A549 (cell line): ENCODE data around the gene PTPRCAP. TPM values are rescaled to one million over a fixed set of nuclear protein-coding genes. Genes with fewer than 3 reads are reported as not detected.
"Not testable (repeated sequence)": the region's sequence is repeated elsewhere in the genome, so short reads cannot be mapped to it uniquely, and the experiment has no call there.

Experiments
- ATAC-seq, 2 experiments: fragments of 200-7000 bp in 1 of 2; fragments of >200 bp in 1 of 2; cut with Nextera tagmentation in 1 of 2; cut with Tn5 transposase in 1 of 2; 3 replicates each; pipeline versions ENCODE4 v1.8.0 to v1.9.1; 2018 to 2020; ENCODE audit warnings: mild to moderate bottlenecking in 1 of 2, moderate library complexity in 1 of 2
- CTCF ChIA-PET: fragments of 300-600 bp; sonication (Branson Sonifier 250); formaldehyde crosslinking; extraction: SDS; loops from one replicate; lab custom pipeline; 2021; ENCODE audit warnings: antibody characterized with exemption, inconsistent platforms; lab: Yijun Ruan, JAX
- POLR2A ChIA-PET: fragments of 350-600 bp; formaldehyde crosslinking; extraction: SDS; loops from one replicate; lab custom pipeline; 2021; ENCODE audit warnings: antibody characterized with exemption, inconsistent platforms; lab: Yijun Ruan, JAX
- DNase-seq, 2 experiments: peaks; one replicate each; pipeline versions ENCODE4 v3.0.0 to v3.0.0-alpha.2; 2011 to 2016; ENCODE audit warnings: low read depth in 1 of 2, low spot score in 1 of 2
- FAIRE-seq: peaks from 2 replicates; lab custom pipeline; 2011; peaks lifted over from hg19 to GRCh38; lab: Jason Lieb, UNC
- H3K27ac ChIP-seq, 2 experiments: fragments of >200 bp; sonication (Bioruptor Twin); formaldehyde crosslinking; 3 replicates each; pipeline ENCODE4 v1.5.1; 2016 to 2017
- H3K4me1 ChIP-seq: fragments of >200 bp; sonication (Bioruptor Twin); formaldehyde crosslinking; 3 replicates; pipeline ENCODE4 v1.6.1; 2016
- H3K4me2 ChIP-seq: fragments of >200 bp; sonication (Bioruptor Twin); formaldehyde crosslinking; 3 replicates; pipeline ENCODE4 v1.6.1; 2016
- H3K4me3 ChIP-seq: fragments of >200 bp; sonication (Bioruptor Twin); formaldehyde crosslinking; 3 replicates; pipeline ENCODE4 v1.5.1; 2016
- H3K9me3 ChIP-seq: fragments of >200 bp; sonication (Bioruptor Twin); formaldehyde crosslinking; 3 replicates; pipeline ENCODE4 v1.6.1; 2016
- CBX2 ChIP-seq: fragments of 200-600 bp; sonication (generic); IDR thresholded peaks from 2 replicates; pipeline ENCODE4 v1.6.1; 2016; ENCODE audit warnings: low read depth, mild to moderate bottlenecking, borderline replicate concordance
- CHD2 ChIP-seq: fragments of 150-350 bp; IDR thresholded peaks from 2 replicates; pipeline ENCODE4 v1.6.1; 2014; ENCODE audit warnings: low read length; ENCODE audit not compliant: partially characterized antibody
- EHMT2 ChIP-seq: fragments of 200-600 bp; sonication (generic); IDR thresholded peaks from 2 replicates; pipeline ENCODE4 v1.6.1; 2016; ENCODE audit warnings: antibody characterized with exemption, low read depth, mild to moderate bottlenecking, moderate library complexity
- FOSL2 ChIP-seq, 2 experiments: fragments of 450-650 bp in 1 of 2; fragments of >200 bp in 1 of 2; sonication (Bioruptor Twin) in 1 of 2; formaldehyde crosslinking; IDR thresholded peaks; 2 replicates each; pipeline versions ENCODE4 v1.5.0 to v1.6.1; 2016 to 2020; ENCODE audit warnings: mild to moderate bottlenecking in 1 of 2, moderate library complexity in 1 of 2
- FOXS1 ChIP-seq: fragments of 250-450 bp; sonication (Bioruptor Pico); IDR thresholded peaks from 2 replicates; pipeline ENCODE4 v1.5.0; 2020; ENCODE audit warnings: mild to moderate bottlenecking, moderate library complexity
- GATA3 ChIP-seq: IDR thresholded peaks from 2 replicates; pipeline ENCODE4 v1.6.1; 2012; ENCODE audit warnings: borderline replicate concordance
- HDAC2 ChIP-seq: fragments of 200-600 bp; sonication (generic); IDR thresholded peaks from 2 replicates; pipeline ENCODE4 v1.6.1; 2016
- HOXB13 ChIP-seq: fragments of 250-450 bp; sonication (Bioruptor Pico); IDR thresholded peaks from 2 replicates; pipeline ENCODE4 v1.5.0; 2020; ENCODE audit warnings: low read depth, mild to moderate bottlenecking, moderate library complexity
- HOXB5 ChIP-seq: fragments of 250-450 bp; sonication (Bioruptor Pico); IDR thresholded peaks from 2 replicates; pipeline ENCODE4 v1.5.0; 2020; ENCODE audit warnings: mild to moderate bottlenecking, moderate library complexity
- JUN ChIP-seq, 2 experiments: fragments of >200 bp; sonication (Bioruptor Twin); formaldehyde crosslinking; IDR thresholded peaks; 2 replicates in 1 of 2; 3 replicates in 1 of 2; pipeline ENCODE4 v1.6.1; 2016 to 2017
- JUNB ChIP-seq: fragments of >200 bp; sonication (Bioruptor Twin); formaldehyde crosslinking; IDR thresholded peaks from 2 replicates; pipeline ENCODE4 v1.6.1; 2016
- NPAS2 ChIP-seq: fragments of 250-450 bp; sonication (Bioruptor Pico); IDR thresholded peaks from 2 replicates; pipeline ENCODE4 v1.8.0; 2022; ENCODE audit warnings: mild to moderate bottlenecking, moderate library complexity, borderline replicate concordance
- PHF8 ChIP-seq: fragments of 200-600 bp; sonication (generic); IDR thresholded peaks from 2 replicates; pipeline ENCODE4 v1.6.1; 2016; ENCODE audit warnings: low read depth, mild to moderate bottlenecking, antibody characterized with exemption, moderate library complexity, borderline replicate concordance
- POLR2A ChIP-seq: IDR thresholded peaks from 2 replicates; pipeline ENCODE4 v1.6.1; 2012; ENCODE audit warnings: mild to moderate bottlenecking, low read length
- RARB ChIP-seq: fragments of 250-450 bp; sonication (Bioruptor Pico); IDR thresholded peaks from 2 replicates; pipeline ENCODE4 v1.8.0; 2021; ENCODE audit warnings: mild to moderate bottlenecking, moderate library complexity
- RCOR1 ChIP-seq: fragments of 150-350 bp; IDR thresholded peaks from 2 replicates; pipeline ENCODE4 v1.6.1; 2014; ENCODE audit warnings: antibody characterized with exemption, low read length, low read depth
- SREBF2 ChIP-seq: fragments of 450-650 bp; IDR thresholded peaks from 2 replicates; pipeline ENCODE4 v1.6.1; 2014; ENCODE audit warnings: mild to moderate bottlenecking, moderate library complexity
- TFCP2L1 ChIP-seq: fragments of 250-450 bp; sonication (Bioruptor Pico); IDR thresholded peaks from 2 replicates; pipeline ENCODE4 v1.5.0; 2021; ENCODE audit warnings: mild to moderate bottlenecking
- ZNF302 ChIP-seq: fragments of 250-450 bp; sonication (Bioruptor Pico); IDR thresholded peaks from 2 replicates; pipeline ENCODE4 v1.9.0; 2021; ENCODE audit warnings: inconsistent platforms, mild to moderate bottlenecking, moderate library complexity
- ZSCAN20 ChIP-seq: fragments of 250-450 bp; sonication (Bioruptor Pico); IDR thresholded peaks from 2 replicates; pipeline ENCODE4 v1.8.0; 2022; ENCODE audit warnings: mild to moderate bottlenecking, moderate library complexity
- WGBS: methylation state at CpG from one replicate; pipeline ENCODE4 v1.1.6; 2017; ENCODE audit errors: missing lambda C conversion rate; 5-methylcytosine and 5-hydroxymethylcytosine counted together
- polyA plus RNA-seq, 4 experiments: library from polyadenylated mRNA; depleted of rRNA in 3 of 4; stranded (reverse); fragments of >200 nt; fragmentation: RNase III in 1 of 4; extraction: RNeasy Plus Mini Kit Qiagen cat#74134 plus additional on column Dnase treatment in 1 of 4; gene quantifications; 2 replicates in 3 of 4; 3 replicates in 1 of 4; pipeline ENCODE4 v1.2.3, GENCODE V29; 2011 to 2017
- TF ChIP-seq, protein P1 (sequence below): fragments of >200 bp; sonication (Bioruptor Twin); formaldehyde crosslinking; IDR thresholded peaks from 3 replicates; pipeline ENCODE4 v1.5.1; 2016
- TF ChIP-seq, protein P2 (sequence below): IDR thresholded peaks from 2 replicates; pipeline ENCODE4 v1.6.1; 2012
- TF ChIP-seq, protein P3 (sequence below): fragments of 450-650 bp; IDR thresholded peaks from 2 replicates; pipeline ENCODE4 v1.6.1; 2014; ENCODE audit warnings: antibody characterized with exemption
- TF ChIP-seq, protein P4 (sequence below): fragments of >200 bp; sonication (Bioruptor Twin); formaldehyde crosslinking; IDR thresholded peaks from 3 replicates; pipeline ENCODE4 v1.6.1; 2016
- TF ChIP-seq, protein P5 (sequence below): IDR thresholded peaks from 2 replicates; pipeline ENCODE4 v1.6.1; 2012; ENCODE audit warnings: low read depth, borderline replicate concordance

The PTPRCAP gene
- polyA plus RNA-seq, 2 of the 4 experiments (the other 2 are of a cell fraction) = 0.34 to 0.56 TPM

DNA sequence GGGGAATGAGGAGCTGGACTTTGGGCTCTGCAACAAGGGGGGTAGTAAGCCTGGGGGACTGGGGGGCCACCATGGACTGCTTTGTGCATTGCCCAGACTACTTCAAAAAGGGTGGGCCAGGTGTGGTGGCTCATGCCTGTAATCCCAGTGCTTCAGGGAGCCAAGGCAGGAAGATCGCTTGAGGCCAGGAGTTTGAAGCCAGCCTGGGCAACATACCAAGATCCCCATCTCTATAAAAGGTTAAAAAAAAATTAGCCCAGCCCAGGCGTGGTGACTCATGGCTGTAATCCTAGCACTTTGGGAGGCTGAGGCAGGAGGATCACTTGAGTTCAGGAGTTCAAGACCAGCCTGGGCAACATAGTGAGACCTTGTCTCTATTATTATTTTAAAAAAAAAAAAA, 28.0 kb upstream of the PTPRCAP start:
- ATAC-seq; H3K9me3 ChIP-seq; TF ChIP-seq FOSL2 (IDR thresholded peaks at IDR 0.05): not testable (repeated sequence)
- Histone ChIP-seq H3K4me1 (peaks cover 38% of the 10 kb centered on the region), H3K4me3 (peak overlapping the region; percentile 73)
- POLR2A ChIA-PET = interaction anchor here (0.9 to 1.7 kb wide), 4 partner anchors 11 to 64 kb away, joined by 3 to 5 read pairs (median 4); partner anchors contain the start of gene PPP1CA
- TF ChIP-seq FOSL2 (CRISPR knock-in tag; IDR thresholded peaks at IDR 0.05) = peak; percentile 44
- TF ChIP-seq, all 56 proteins: peak for 1; not testable (repeated sequence) for 55
- WGBS = 66% methylated on average over 2 of the region's 2 CpGs
- Histone ChIP-seq H3K4me2 (peak overlapping the region; percentile 88), H3K27ac (peak overlapping the region; percentile 95 to 99)
- DNase-seq = peak in 1 of 2 experiments; percentile 50
- FAIRE-seq = not testable (repeated sequence)
- CTCF ChIA-PET = interaction anchor here (0.8 to 1.8 kb wide), 4 partner anchors 24 to 120 kb away, joined by 3 to 4 read pairs (median 4); partner anchors contain the start of gene PPP1CA

DNA sequence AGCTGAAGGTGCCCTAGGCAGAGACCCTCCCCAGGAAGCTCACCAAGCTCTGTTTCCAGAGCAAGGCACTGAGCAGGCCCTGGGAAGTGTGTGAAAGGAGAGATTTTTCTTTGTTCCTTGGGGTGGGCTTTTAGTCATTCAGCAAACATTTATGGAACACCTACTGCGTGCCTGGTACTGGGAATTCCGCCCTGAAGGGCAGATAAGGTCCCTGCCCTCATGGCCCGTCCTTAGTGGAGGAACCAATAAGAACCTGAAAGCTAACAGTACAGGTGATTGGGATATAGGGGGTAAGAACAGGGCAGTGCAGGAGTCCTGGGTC, 27.7 kb upstream of the PTPRCAP start:
- peaks cover 38% of the 10 kb centered on the region for H3K4me1 ChIP-seq
- DNase-seq (peak in 1 of 2 experiments; percentile 65), ATAC-seq (peak in 1 of 2 experiments; percentile 4; a peak in 3 of 6 replicates), FAIRE-seq (no peak)
- ChIA-PET CTCF (interaction anchor here (0.8 to 1.8 kb wide), 4 partner anchors 24 to 120 kb away, joined by 3 to 4 read pairs (median 4); partner anchors contain the start of gene PPP1CA), POLR2A (interaction anchor here (0.9 to 1.7 kb wide), 4 partner anchors 11 to 64 kb away, joined by 3 to 5 read pairs (median 4); partner anchors contain the start of gene PPP1CA)
- no peaks in the 10 kb centered on the region for H3K9me3 ChIP-seq
- 17% methylated on average over 3 of the region's 3 CpGs for WGBS
- peak overlapping the region; percentile 88 for H3K4me2 ChIP-seq
- TF ChIP-seq EHMT2 (no peak), SREBF2 (no peak), FOSL2 (IDR thresholded peaks at IDR 0.05) (no peak), FOSL2 (CRISPR knock-in tag; IDR thresholded peaks at IDR 0.05) (peak; percentile 20; the same call in 1 of the 2 replicates), NPAS2 (CRISPR knock-in tag) (no peak), ZSCAN20 (CRISPR knock-in tag) (no peak), HDAC2 (no peak), ZNF302 (CRISPR knock-in tag) (no peak)
- peak overlapping the region; percentile 73 for H3K4me3 ChIP-seq
- peak overlapping the region; percentile 95 to 99 for H3K27ac ChIP-seq

DNA sequence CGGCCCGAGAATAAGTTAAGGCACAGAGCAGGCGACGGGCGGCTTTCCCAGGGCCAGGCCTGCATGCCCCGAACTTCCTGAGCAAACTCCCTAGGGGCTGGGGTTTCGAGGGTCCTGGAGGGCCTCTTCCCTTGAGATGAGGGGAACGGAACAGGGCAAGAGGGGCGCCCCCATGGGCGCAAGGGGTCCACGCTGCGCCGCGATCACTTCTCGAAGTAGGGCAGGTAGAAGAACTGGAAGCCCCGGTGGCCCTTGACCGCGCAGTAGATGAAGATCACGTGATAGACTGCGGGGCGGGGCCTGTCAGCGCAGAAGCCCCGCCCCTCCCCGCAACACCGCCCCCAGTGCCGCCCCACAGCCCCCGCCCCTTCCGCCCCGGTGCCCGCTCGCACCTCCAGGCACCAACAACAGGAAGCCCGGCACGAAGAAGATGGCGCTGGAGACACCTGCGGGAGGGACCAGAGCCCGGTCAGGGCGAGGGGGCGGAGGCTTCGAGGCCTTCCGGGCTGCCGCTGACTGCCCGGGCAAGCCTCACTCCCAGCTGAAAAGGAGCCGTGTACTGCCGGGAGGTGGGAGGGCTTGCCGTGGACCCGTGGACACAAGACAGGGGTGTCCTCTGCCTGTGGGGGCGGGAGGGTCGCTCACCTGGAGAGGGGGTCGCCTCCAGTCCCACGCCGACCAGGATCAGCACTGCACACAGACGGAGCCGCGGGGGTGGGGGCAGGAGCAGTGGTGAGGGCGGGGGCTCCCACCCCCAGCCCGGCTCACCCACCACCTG, 27.1 kb upstream of the PTPRCAP start:
- CTCF ChIA-PET = interaction anchor here (0.9 to 1.8 kb wide), 3 partner anchors 23 to 119 kb away, joined by 4 read pairs; partner anchors contain the start of gene PPP1CA
- Histone ChIP-seq H3K27ac (peak overlapping the region; percentile 95 to 99), H3K4me3 (peak overlapping the region; percentile 73), H3K9me3 (no peaks in the 10 kb centered on the region), H3K4me2 (peak overlapping the region; percentile 88), H3K4me1 (peaks cover 35% of the 10 kb centered on the region)
- 0 out of 2 replicates have a peak, but pooled peaks have one; percentile 11 for TF ChIP-seq HOXB13 (CRISPR knock-in tag)
- TF ChIP-seq, protein P1, sequence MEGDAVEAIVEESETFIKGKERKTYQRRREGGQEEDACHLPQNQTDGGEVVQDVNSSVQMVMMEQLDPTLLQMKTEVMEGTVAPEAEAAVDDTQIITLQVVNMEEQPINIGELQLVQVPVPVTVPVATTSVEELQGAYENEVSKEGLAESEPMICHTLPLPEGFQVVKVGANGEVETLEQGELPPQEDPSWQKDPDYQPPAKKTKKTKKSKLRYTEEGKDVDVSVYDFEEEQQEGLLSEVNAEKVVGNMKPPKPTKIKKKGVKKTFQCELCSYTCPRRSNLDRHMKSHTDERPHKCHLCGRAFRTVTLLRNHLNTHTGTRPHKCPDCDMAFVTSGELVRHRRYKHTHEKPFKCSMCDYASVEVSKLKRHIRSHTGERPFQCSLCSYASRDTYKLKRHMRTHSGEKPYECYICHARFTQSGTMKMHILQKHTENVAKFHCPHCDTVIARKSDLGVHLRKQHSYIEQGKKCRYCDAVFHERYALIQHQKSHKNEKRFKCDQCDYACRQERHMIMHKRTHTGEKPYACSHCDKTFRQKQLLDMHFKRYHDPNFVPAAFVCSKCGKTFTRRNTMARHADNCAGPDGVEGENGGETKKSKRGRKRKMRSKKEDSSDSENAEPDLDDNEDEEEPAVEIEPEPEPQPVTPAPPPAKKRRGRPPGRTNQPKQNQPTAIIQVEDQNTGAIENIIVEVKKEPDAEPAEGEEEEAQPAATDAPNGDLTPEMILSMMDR = no peak
- TF ChIP-seq TFCP2L1 (CRISPR knock-in tag) = peak; percentile 55; the same call in 1 of the 2 replicates
- TF ChIP-seq, protein P2, sequence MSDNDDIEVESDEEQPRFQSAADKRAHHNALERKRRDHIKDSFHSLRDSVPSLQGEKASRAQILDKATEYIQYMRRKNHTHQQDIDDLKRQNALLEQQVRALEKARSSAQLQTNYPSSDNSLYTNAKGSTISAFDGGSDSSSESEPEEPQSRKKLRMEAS = peak; percentile 71; the same call in 1 of the 2 replicates
- TF ChIP-seq POLR2A = peak; percentile 57
- TF ChIP-seq PHF8 = peak; percentile 56; the same call in 1 of the 2 replicates
- TF ChIP-seq CHD2 = no peak
- no peak for TF ChIP-seq GATA3
- no peak for TF ChIP-seq NPAS2 (CRISPR knock-in tag)
- TF ChIP-seq HOXB5 (CRISPR knock-in tag) = peak; percentile 3; the same call in 1 of the 2 replicates
- no peak for TF ChIP-seq JUNB
- TF ChIP-seq CBX2 = no peak
- TF ChIP-seq, protein P3, sequence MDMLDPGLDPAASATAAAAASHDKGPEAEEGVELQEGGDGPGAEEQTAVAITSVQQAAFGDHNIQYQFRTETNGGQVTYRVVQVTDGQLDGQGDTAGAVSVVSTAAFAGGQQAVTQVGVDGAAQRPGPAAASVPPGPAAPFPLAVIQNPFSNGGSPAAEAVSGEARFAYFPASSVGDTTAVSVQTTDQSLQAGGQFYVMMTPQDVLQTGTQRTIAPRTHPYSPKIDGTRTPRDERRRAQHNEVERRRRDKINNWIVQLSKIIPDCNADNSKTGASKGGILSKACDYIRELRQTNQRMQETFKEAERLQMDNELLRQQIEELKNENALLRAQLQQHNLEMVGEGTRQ = peak; percentile 86
- TF ChIP-seq, protein P4, sequence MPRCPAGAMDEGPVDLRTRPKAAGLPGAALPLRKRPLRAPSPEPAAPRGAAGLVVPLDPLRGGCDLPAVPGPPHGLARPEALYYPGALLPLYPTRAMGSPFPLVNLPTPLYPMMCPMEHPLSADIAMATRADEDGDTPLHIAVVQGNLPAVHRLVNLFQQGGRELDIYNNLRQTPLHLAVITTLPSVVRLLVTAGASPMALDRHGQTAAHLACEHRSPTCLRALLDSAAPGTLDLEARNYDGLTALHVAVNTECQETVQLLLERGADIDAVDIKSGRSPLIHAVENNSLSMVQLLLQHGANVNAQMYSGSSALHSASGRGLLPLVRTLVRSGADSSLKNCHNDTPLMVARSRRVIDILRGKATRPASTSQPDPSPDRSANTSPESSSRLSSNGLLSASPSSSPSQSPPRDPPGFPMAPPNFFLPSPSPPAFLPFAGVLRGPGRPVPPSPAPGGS = peak; percentile 84
- TF ChIP-seq JUN (IDR thresholded peaks at IDR 0.05) = peak in 1 of 2 experiments; percentile 64; a peak in 3 of 5 replicates
- TF ChIP-seq RCOR1 = no peak
- TF ChIP-seq, protein P5, sequence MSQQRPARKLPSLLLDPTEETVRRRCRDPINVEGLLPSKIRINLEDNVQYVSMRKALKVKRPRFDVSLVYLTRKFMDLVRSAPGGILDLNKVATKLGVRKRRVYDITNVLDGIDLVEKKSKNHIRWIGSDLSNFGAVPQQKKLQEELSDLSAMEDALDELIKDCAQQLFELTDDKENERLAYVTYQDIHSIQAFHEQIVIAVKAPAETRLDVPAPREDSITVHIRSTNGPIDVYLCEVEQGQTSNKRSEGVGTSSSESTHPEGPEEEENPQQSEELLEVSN = peak; percentile 88; the same call in 1 of the 2 replicates
- TF ChIP-seq RARB (CRISPR knock-in tag) = no peak
- TF ChIP-seq FOXS1 (CRISPR knock-in tag) = no peak
- POLR2A ChIA-PET = interaction anchor here (0.9 to 1.7 kb wide), 4 partner anchors 12 to 63 kb away, joined by 3 to 5 read pairs (median 4); partner anchors contain the start of gene PPP1CA
- DNase-seq (peak; percentile 91 to 92), ATAC-seq (peak; percentile 72 to 84), FAIRE-seq (no peak)
- 5% methylated on average over 24 of the region's 56 CpGs for WGBS
